ENCODE measurements around the gene ENDOD1.
"Not testable (repeated sequence)": the region's sequence is repeated elsewhere in the genome, so short reads cannot be mapped to it uniquely, and the experiment has no call there.

The ENDOD1 gene, protein sequence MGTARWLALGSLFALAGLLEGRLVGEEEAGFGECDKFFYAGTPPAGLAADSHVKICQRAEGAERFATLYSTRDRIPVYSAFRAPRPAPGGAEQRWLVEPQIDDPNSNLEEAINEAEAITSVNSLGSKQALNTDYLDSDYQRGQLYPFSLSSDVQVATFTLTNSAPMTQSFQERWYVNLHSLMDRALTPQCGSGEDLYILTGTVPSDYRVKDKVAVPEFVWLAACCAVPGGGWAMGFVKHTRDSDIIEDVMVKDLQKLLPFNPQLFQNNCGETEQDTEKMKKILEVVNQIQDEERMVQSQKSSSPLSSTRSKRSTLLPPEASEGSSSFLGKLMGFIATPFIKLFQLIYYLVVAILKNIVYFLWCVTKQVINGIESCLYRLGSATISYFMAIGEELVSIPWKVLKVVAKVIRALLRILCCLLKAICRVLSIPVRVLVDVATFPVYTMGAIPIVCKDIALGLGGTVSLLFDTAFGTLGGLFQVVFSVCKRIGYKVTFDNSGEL

DNA sequence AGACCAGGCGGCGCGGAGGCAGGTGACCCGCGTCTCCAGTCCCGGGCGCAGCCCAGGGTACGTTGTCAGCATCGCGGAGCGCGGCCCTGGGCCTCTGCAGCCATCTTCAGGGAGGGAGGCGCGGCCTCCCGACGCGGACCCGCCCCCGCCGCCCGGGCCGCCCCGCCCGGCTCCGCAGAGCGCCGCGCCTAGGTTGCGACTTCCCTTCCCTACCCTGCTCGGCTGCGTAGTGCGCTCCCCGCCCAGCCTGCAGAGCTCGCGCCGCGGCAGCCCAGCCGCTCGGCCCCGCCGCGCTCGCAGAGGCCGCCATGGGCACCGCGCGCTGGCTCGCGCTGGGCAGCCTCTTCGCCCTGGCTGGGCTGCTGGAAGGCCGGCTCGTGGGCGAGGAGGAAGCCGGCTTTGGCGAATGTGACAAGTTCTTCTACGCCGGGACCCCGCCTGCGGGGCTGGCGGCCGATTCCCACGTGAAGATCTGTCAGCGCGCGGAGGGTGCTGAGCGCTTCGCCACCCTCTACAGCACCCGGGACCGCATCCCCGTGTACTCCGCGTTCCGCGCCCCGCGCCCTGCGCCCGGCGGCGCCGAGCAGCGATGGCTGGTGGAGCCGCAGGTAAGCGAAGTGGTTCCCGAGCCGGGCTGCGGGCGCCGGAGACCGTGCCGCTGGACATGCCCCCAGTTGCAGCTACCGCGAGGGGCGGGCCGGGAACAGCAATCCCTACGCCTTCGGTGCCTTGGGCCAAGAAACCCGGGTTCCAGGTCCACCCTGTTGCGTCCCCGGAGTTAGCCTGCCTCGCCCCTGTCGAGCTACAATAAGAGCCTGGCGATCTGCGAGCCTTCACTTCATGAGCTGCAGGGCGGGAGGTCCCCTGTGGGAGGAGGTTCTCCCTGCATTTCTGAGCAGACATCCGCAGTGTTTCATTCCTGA is at the start of gene ENDOD1:
Gene ENDOD1 (plus strand): TSS at position 227 of the 923 bp plus-strand sequence. CDS start 82 bp downstream, at position 309.
- DNase-seq, result peak; percentile 84

DNA sequence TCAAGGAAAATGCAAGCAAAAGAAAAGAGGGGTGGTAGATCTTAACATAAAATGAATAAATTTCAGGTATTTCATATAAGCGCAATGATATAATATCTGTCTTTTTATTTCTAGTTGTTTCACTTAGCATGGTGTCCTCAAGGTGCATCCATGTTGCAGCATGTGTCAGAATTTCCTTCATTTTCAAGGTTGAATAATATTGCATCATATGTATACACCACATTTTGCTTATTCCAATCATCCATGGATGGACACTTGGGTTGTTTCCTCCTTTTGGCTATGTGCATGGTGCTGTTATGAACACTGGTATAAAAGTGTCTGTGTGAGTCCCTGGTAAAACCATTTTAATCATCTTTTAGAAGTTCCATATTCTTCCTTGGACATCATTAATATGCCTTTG is 47.4 kb upstream of the ENDOD1 start:
- DNase-seq, result no peak

DNA sequence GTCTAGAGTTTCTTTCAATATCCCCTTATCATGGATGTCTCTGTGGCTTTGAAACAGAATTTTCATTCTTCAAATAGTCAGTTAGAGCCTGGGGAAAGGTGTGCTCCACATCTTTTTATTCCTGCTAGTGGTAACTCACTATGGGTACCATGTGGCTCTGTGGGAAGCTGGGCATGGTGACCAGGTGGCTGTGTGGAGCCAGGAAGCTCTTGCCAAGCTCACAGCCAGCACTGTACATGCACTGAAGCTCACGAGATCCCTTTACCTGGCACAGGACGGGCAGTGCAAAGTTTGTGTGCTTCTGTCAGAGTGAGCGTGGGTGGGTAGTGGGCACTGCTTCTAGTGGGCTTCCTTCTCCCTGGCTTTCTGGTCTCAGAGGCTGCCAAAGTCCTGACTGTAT is 46.7 kb upstream of the ENDOD1 start:
- no peak for DNase-seq

DNA sequence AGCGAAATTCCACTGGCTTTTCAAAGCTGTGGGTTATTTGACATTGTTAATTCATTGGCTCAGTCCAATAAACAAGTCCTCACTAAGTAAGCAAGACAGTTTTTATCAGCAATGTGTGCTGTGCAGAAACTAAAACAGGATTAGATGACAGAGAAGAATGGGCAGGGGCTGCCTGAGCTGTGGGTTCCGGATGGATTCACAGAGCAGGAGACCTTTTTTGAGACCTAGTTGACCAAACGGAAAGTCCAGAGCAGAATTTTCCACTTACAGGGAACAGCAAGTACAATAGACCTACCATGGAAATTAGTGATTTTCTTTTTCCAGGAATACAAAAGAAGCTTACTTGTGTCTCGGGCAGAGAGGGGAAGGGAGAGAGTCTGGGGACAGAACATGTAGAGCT is 45.6 kb upstream of the ENDOD1 start:
- DNase-seq, result no peak

DNA sequence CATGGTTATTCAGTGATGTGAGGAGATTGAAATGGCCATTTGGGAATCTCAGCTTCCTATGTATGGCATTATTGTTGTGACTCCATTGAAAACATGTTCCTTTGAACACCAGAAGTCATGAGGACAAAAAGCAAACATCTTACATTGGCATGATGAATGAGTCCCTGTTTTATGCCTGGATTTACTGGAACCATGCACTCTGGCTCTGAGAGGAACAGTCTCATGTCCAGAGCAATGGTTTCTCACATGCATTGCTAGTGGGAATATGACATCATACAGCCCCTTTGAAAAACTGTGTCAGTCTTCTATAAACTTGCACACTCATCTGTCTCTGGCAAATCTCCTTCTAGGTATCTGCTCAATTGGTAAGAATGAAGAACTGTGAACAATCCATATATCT is 43.8 kb upstream of the ENDOD1 start:
- DNase-seq, result no peak

DNA sequence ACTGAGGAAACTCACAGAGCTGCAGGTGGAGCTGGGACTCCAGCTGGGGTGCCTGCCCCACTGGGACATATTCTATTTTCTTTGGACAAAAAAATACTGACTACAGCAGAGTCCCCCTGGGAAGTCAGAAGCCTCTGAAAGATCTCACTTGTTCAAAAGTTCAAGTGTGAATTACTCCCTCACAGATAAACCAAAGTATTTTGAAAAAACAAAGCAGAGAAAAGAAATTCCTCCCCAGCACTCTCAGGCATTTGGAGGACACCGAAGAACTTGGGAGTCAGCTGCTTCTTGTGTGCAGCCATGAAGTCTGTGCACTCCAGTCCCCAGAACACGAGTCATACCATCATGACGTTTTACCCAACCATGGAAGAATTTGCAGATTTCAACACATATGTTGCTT is 40.5 kb upstream of the ENDOD1 start, which contains the start of gene KDM4F:
Gene KDM4F (plus strand): TSS at position 301 of the 400 bp plus-strand sequence.
- DNase-seq, result not testable (repeated sequence)

DNA sequence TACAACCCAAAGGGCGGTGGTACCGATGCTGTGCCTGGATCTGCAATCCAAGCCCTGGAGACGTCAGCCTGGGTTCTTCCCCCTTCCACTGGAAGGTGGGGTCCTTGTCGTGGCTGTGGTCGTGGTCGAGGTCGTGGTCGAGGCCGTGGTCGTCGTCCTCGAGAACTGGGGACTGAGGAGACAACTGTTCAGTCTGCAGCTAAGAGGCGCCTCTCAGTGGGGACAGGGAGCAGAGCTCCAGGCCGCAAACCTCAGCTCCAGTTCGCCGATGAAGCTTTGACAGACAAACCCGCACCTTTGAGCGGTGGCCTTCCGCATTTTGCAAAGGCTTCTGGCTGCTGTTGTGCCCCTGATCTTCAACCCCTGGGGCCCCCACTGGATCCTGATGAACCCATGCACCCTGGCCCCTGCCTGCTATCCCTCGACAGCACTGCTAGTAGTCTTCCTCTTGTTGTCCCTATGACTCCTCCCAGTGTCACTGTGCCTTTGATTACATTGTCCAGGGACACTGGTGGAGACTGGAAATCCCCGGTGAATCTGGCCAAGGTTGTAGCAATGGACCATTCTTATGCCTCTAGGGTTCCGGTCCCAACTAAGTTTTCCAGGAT is 38.9 kb upstream of the ENDOD1 start:
- no peak for DNase-seq

DNA sequence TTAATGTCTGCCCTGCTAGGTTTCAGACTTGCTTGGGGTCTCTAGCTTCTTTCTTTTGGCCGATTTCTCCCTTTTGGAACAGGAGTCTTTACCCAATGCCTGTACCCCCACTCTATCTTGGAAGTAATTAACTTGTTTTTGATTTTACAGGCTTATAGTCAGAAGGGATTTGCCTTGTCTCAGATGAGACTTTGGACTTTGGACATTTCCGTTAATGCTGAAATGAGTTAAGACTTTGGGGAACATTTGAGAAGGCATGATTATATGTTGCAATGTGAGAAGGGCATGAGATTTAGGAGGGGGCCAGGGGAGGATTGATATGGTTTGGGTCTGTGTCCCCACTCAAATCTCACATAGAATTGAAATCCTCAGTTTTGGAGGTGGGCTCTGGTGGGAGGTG is 35.3 kb upstream of the ENDOD1 start:
- DNase-seq, result no peak

DNA sequence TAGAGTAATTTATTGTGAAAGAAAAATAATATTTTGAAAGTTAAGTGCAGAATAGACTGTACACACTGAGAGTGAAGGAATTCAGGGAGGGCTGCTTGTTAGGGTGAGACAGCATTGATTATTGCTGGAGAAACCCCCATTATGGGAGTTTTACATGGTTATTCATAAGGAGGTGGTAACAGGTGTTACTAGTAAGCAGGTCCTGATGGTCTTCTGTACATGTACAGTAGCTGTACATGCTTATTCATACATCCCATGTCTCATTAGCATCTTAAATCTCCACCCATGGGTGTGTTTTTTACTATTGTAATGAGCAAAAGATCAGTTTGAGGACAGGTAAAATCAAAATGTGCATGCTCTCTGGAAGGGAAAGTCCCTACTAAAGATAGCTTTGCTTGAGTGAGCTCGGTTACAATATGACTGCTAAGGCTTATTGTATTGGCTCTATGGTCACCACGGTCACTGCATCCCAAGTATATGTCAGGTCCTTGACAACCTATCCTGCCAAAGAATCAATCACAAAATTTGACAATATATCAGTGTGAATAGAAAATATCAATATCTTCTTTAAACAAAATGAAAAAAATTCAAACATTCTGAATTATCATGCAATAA is 34.3 kb upstream of the ENDOD1 start:
- DNase-seq, result no peak

DNA sequence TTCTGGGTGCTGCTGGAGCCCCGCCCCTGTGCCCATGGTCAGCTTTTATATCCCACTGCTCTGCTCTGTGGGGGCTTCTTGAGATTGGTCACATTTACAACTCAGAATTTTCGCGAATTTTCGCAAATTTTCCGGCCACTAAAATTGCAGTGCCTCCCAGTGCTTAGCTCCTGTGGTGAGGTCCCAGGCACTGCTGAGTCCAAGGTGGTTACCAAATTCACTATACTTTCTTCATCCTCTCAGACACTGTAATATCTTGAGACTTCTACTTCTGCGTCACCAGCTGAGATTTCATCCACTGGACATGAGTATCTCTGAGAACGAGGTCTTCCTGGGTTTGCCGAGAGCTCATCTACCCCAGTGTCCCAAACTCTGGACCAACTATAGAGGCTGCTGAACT is 31.7 kb upstream of the ENDOD1 start:
- DNase-seq, result no peak

DNA sequence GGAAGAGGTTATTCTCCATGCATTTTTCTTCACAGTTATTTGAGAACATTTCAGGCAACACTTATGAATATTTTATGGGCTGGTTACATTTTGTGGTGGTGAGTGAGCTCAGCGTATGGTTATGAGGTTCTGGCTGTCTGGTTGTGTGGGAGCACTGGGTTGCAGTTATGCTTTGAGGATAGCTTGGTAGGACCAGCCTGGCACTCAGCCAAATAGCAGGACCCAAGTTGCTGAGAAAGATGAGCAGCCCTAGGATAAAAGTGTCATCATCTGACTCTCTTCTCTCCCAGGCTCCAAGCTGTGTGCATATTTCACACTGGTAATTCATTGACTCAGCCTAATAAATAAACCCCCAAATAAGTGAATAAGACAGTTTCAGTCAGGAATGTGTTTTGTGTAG is 31.0 kb upstream of the ENDOD1 start:
- no peak for DNase-seq

DNA sequence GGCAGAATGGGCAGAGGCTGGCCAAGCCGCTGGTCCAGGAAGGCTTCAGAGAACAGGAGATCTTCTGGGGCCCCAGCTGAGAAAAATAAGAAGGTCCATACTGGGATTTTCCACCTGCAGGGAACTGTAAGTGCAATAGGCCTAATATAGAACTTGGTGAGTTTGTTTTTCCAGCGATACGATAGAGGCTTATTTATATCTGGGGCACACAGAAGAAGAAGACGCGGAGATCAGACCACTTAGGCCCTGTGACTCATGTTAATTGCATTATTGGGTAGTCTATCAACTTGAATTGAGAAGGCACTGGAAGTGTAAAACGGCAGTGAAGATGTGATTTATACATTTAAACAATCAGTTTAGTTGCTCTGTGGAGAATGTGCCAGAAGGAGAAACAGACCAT is 30.6 kb upstream of the ENDOD1 start:
- no peak for DNase-seq

DNA sequence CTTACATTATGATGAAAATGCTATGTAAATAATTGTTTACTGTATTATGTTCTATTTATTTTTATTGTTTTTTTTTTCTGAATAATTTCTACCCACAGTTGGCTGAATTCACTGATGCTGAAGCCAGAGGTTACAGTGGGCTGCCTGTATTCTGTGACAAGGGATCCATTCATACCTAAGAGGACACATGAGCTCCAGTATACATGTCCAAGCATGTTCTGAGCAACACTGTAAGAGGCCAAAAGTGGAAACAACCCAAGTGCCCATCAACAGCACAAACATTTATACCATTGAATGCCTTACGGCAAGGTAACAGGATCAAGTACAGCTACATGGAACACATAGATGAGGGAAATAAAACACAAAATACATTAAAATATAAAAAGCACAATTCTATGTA is 24.3 kb upstream of the ENDOD1 start:
- no peak for DNase-seq

DNA sequence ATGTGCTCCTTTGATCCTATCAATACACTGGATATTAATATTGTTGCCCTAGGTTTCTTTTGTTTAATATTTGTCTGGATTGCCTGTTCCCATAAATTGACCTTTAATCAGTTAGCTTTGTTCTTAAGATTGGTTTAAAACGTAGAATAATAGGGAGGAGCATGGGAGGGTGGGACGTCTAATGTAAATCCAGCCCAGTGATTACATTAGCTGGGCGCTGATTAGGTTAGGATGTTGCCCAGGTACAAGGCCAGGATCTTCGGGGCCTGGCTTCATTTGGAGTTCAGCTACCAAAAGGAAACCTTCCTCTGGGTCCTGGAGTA is 23.0 kb upstream of the ENDOD1 start, which contains the start of gene SRSF8:
Gene SRSF8 (plus strand): TSS at position 204 of the 323 bp plus-strand sequence. CDS start 308 bp downstream, outside the sequence.
- no peak for DNase-seq

DNA sequence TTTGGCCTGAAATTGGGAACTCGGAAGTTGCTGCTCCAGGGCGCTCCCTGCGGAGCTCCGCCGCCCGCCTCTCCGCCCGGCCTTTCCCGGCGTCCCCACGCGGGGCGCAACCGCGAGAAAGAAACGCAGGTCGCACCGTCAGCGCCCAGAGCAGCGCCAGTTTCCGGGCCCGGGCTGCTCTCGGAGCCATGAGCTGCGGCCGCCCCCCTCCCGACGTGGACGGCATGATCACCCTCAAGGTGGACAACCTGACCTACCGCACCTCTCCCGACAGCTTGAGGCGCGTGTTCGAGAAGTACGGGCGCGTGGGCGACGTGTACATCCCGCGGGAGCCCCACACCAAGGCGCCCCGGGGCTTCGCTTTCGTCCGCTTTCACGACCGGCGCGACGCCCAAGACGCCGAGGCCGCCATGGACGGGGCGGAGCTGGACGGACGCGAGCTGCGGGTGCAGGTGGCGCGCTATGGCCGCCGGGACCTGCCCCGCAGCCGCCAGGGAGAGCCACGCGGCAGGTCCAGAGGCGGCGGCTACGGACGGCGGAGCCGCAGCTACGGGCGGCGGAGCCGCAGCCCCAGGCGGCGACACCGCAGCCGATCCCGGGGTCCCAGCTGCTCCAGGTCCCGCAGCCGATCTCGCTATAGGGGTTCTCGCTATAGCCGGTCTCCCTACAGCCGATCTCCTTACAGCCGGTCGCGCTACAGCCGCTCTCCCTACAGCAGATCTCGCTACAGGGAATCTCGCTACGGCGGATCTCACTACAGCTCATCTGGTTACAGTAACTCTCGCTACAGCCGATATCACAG is 22.4 kb upstream of the ENDOD1 start:
- peak; percentile 70 for DNase-seq

DNA sequence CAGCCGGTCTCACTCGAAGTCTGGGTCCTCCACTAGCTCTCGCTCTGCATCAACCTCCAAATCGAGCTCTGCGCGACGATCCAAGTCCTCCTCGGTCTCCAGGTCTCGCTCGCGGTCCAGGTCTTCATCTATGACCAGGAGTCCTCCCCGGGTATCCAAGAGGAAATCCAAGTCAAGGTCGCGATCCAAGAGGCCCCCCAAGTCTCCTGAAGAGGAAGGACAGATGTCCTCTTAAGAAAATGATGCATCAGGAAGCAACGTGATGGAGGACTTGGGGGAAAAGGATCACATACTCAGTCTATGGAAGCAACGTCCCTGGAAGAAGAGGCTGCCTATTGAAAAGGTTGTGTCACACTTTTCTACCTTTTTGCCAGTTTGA is 21.8 kb upstream of the ENDOD1 start:
- DNase-seq, result no peak

DNA sequence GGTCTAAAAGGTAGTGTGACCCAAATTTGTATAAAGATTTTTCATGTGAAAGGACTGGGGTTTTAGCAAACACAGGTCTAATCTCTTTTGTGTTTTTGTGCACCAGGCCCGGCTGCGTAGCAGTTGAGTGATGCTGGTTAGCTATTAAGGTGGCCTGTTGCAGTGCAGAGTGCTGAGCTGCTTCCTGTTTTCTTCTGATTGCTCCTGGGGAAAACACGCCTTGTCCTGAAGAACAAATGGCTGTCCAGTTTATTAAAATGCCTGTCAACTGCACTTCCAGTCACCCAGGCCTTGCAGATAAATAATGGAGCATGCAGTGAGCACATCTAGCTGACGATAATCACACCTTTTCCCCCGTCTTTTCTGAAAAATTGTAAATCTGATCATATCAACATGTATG is 21.1 kb upstream of the ENDOD1 start:
- peak; percentile 82 for DNase-seq

DNA sequence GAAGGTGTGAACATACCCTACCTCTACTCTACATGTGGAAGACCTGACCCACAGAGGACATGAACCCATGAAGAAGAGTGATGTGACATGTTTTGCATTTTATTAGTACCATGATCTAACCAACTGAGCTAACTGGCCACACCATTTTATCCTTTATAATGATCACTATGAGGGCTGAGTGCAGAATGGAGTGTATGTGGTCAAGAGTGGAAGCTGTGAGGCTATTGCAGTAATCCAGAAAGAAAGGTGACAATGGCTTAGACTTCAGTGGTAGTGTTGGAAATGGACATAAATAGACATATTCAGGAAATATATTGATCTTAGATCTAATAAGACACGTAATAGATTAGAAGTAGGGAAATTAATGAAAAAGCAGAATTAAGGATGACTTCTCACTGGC is 19.2 kb upstream of the ENDOD1 start:
- DNase-seq, result no peak

DNA sequence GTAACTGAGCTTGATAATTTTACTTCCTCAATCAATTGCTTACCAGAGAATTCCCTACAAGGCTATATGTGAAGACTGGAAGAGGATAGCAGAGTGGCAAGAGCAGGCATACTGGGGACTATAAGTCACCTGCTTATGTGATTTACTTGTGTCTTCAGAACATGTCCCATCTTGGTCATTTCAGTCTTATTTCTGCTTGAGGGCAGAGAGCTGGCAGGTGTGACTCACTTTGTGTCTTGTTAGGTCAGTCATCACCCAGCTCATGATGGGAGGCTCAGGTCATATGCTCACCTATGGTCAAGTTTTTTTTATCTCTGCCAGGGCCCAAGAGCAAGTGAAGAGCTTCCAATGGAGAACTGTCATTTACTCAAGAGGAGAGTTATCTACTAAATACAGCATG is 16.7 kb upstream of the ENDOD1 start:
- DNase-seq, result no peak

DNA sequence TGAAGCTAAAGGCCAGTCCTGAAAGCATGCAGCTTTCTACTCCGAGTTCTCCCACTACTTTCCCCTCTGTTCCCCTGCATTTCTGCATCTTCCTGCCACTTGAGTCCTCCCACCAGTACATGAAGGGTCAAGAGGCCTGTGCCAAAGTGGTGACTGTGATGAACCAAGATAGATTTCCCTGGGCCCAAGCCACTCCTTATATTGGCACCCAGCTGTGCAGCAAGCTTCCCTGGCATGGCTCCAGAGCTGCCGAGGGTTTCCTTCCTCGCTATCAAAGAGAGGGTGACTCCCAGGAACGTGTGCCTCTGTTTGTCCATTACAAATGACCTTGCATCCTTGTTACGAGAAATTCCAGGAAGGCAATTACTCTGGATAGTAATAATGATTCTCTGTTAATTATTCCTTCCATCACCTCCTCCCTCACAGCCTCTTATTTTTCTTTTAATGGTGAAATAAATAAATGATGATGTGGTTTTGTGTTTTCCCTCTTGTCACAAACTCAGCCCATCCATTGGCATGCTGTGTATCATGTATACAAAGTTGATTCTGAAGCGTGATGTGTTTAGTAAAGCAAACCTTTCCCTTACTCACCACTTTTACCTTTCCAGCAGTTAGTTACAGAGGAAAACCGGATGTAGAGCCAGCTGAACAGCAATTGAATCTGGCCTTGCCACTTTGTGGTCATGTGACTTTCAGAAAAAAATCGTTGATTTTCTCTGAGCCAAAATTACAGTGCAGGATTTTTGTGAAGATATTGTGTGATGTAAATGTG is 14.7 kb upstream of the ENDOD1 start:
- no peak for DNase-seq

DNA sequence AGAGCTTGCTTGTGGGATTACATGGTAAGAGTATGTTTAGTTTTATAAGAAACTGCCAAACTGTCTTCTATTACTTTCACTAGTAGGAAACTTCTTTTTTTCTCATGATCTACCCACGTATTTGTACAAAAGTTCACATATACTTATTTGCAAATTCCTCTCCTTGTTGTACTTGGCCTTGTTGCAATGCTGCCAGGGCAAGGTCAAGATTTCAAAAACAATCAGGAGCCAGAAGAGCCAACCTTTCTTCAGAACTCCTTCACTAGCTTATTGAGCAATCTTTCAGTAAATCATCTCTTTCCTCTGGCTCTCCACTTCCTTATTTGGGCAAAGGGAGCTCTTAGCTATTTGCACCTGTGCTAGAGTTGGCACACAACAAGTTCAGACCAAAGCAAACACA is 13.2 kb upstream of the ENDOD1 start:
- DNase-seq, result no peak

Measured in CD4-positive, alpha-beta T cell treated with Interleukin-15 for 1 hour (primary cell).